Neural progenitor cell (in vitro differentiated cells): Measurements from ENCODE around the gene RPL22. TPM values are rescaled to one million over a fixed set of nuclear protein-coding genes. Genes with fewer than 3 reads are reported as not detected.
A peak's percentile ranks its signal among the peaks of the same experiment; 100 is the strongest.

Experiments used
- DNase-seq: peaks from one replicate; pipeline ENCODE4 v3.0.0-alpha.2; 2016; ENCODE audit warnings: low spot score
- H2AFZ ChIP-seq: fragments of 200-600 bp; sonication (generic); replicated peaks from 2 replicates; pipeline ENCODE4 v1.6.1; 2016; ENCODE audit warnings: antibody characterized with exemption
- H3F3A ChIP-seq: fragments of 200-600 bp; sonication (generic); 2 replicates; pipeline ENCODE4 v1.6.1; 2016; ENCODE audit warnings: antibody characterized with exemption, low read depth
- H3K27ac ChIP-seq: fragments of 200-600 bp; sonication (generic); 2 replicates; pipeline ENCODE4 v1.5.1; 2016; ENCODE audit warnings: mild to moderate bottlenecking
- H3K27me3 ChIP-seq: fragments of 200-600 bp; sonication (generic); 2 replicates; pipeline ENCODE4 v1.6.1; 2016; ENCODE audit warnings: mild to moderate bottlenecking, moderate library complexity
- H3K36me3 ChIP-seq: fragments of 200-600 bp; sonication (generic); 2 replicates; pipeline ENCODE4 v1.5.1; 2016
- H3K4me1 ChIP-seq: fragments of 200-600 bp; sonication (generic); 2 replicates; pipeline ENCODE4 v1.6.1; 2016; ENCODE audit warnings: mixed run types
- H3K4me2 ChIP-seq: fragments of 200-600 bp; sonication (generic); 2 replicates; pipeline ENCODE4 v1.6.1; 2016
- H3K4me3 ChIP-seq: fragments of 200-600 bp; sonication (generic); 2 replicates; pipeline ENCODE4 v1.5.1; 2016
- H3K79me2 ChIP-seq: fragments of 200-600 bp; sonication (generic); 2 replicates; pipeline ENCODE4 v1.6.1; 2016; ENCODE audit warnings: low read depth
- H3K9ac ChIP-seq: fragments of 200-600 bp; sonication (generic); 2 replicates; pipeline ENCODE4 v1.6.1; 2016
- H3K9me3 ChIP-seq: fragments of 200-600 bp; sonication (generic); 2 replicates; pipeline ENCODE4 v1.5.1; 2016; ENCODE audit warnings: low read depth
- H4K20me1 ChIP-seq: fragments of 200-600 bp; sonication (generic); 2 replicates; pipeline ENCODE4 v1.6.1; 2016; ENCODE audit warnings: low read depth
- H3K27ac Mint-ChIP-seq: 3 replicates; pipeline ENCODE4 v1.8.0; 2021; ENCODE audit warnings: mixed read lengths
- H3K27me3 Mint-ChIP-seq: 2 replicates; pipeline ENCODE4 v1.8.0; 2022; ENCODE audit warnings: low read depth, mild to moderate bottlenecking, inconsistent platforms, moderate library complexity, mixed read lengths; ENCODE audit not compliant: insufficient read depth
- H3K36me3 Mint-ChIP-seq: 3 replicates; pipeline ENCODE4 v1.8.0; 2021; ENCODE audit warnings: mixed read lengths
- H3K4me1 Mint-ChIP-seq: 3 replicates; pipeline ENCODE4 v1.8.0; 2021; ENCODE audit warnings: mixed read lengths
- H3K4me3 Mint-ChIP-seq: 3 replicates; pipeline ENCODE4 v1.8.0; 2021; ENCODE audit warnings: mild to moderate bottlenecking, moderate library complexity, mixed read lengths
- H3K9me3 Mint-ChIP-seq: 3 replicates; pipeline ENCODE4 v1.8.0; 2020; ENCODE audit warnings: mixed read lengths
- CTCF ChIP-seq: fragments of 200-600 bp; sonication (generic); IDR thresholded peaks from 2 replicates; pipeline ENCODE4 v1.5.1; 2017; ENCODE audit warnings: antibody characterized with exemption, mild to moderate bottlenecking
- EZH2 ChIP-seq: fragments of 200-600 bp; sonication (generic); IDR thresholded peaks from 2 replicates; pipeline ENCODE4 v1.6.1; 2017; ENCODE audit warnings: antibody characterized with exemption, mild to moderate bottlenecking, moderate library complexity
- EZH2phosphoT487 ChIP-seq: fragments of 200-600 bp; sonication (generic); IDR thresholded peaks from 2 replicates; pipeline ENCODE4 v1.6.1; 2017; ENCODE audit warnings: antibody characterized with exemption
- total RNA-seq: library from RNA; depleted of rRNA; stranded (reverse); fragments of >200 nt; gene quantifications from 2 replicates; pipeline ENCODE4 v1.2.3, GENCODE V29; 2015; ENCODE audit warnings: low replicate concordance

Gene RPL22
- total RNA-seq, 1 donor from 2014 or later = 410 TPM

DNA sequence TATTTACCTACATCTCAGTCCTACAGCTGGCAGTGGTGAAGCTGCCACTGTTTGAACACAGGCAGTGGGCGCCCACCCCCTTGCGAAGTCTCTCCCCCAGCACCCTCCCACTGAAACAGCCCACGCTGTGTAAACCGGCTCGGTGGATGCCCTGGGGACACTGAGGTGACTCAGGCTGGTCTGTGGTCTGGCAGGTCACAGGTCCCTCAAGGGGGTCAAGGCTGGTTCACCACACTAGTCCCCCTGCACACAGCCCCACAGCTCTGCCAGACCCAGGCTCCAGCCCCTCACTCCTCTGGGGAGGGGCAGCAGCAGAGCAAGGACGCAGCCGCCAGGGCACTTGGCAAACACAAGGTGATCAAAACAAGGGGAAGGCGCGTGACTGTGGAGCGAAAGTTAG is 26.8 kb downstream of the RPL22 start:
- Histone ChIP-seq H3K9ac (no peak overlapping the region), H3K4me3 (no peak overlapping the region), H3K9me3 (no peaks in the 10 kb centered on the region), H3K4me2 (no peak overlapping the region), H4K20me1 (peaks cover 3% of the 10 kb centered on the region), H3K27me3 (peaks cover 28% of the 10 kb centered on the region), H3K27ac (no peak overlapping the region), H3K36me3 (no peaks in the 10 kb centered on the region), H2AFZ (no peak overlapping the region), H3K79me2 (no peaks in the 10 kb centered on the region), H3K4me1 (no peaks in the 10 kb centered on the region), H3F3A (no peaks in the 10 kb centered on the region)
- H3K36me3 Mint-ChIP-seq = no peaks in the 10 kb centered on the region
- H3K4me1 Mint-ChIP-seq = no peaks in the 10 kb centered on the region
- H3K9me3 Mint-ChIP-seq = no peaks in the 10 kb centered on the region
- no peak overlapping the region for H3K27ac Mint-ChIP-seq
- peaks cover 18% of the 10 kb centered on the region for H3K27me3 Mint-ChIP-seq
- TF ChIP-seq CTCF (no peak), EZH2phosphoT487 (no peak)
- peak overlapping the region; percentile 17 for H3K4me3 Mint-ChIP-seq
- DNase-seq = no peak

GRCh38 chr1:6171548-6172124 is 27.8 kb downstream of the RPL22 start:
- H3K79me2 ChIP-seq = no peaks in the 10 kb centered on the region
- no peaks in the 10 kb centered on the region for H3K9me3 Mint-ChIP-seq
- no peaks in the 10 kb centered on the region for H3K36me3 ChIP-seq
- H3K4me1 Mint-ChIP-seq = no peaks in the 10 kb centered on the region
- H3K4me3 ChIP-seq = no peak overlapping the region
- H3K9me3 ChIP-seq = no peaks in the 10 kb centered on the region
- DNase-seq = peak; percentile 62
- H3K9ac ChIP-seq = no peak overlapping the region
- no peaks in the 10 kb centered on the region for H3F3A ChIP-seq
- no peak overlapping the region for H3K27ac Mint-ChIP-seq
- H3K36me3 Mint-ChIP-seq = no peaks in the 10 kb centered on the region
- no peaks in the 10 kb centered on the region for H4K20me1 ChIP-seq
- H3K27ac ChIP-seq = no peak overlapping the region
- no peak overlapping the region for H2AFZ ChIP-seq
- H3K4me2 ChIP-seq = no peak overlapping the region
- TF ChIP-seq CTCF (peak; percentile 62), EZH2 (no peak), EZH2phosphoT487 (no peak)
- H3K27me3 Mint-ChIP-seq = peaks cover 11% of the 10 kb centered on the region
- H3K4me3 Mint-ChIP-seq = peak overlapping the region; percentile 54
- peaks cover 19% of the 10 kb centered on the region for H3K27me3 ChIP-seq
- H3K4me1 ChIP-seq = no peaks in the 10 kb centered on the region

- H3K36me3 Mint-ChIP-seq = no peaks in the 10 kb centered on the region
- H3K79me2 ChIP-seq = no peaks in the 10 kb centered on the region
- no peak overlapping the region for H3K9ac ChIP-seq
- no peak overlapping the region for H2AFZ ChIP-seq
- no peak overlapping the region for H3K4me2 ChIP-seq
- no peak overlapping the region for H3K27ac Mint-ChIP-seq
- no peaks in the 10 kb centered on the region for H4K20me1 ChIP-seq
- no peaks in the 10 kb centered on the region for H3F3A ChIP-seq
- no peak overlapping the region for H3K4me3 Mint-ChIP-seq
- TF ChIP-seq EZH2phosphoT487 (no peak), CTCF (no peak), EZH2 (no peak)
- peaks cover 11% of the 10 kb centered on the region for H3K27me3 ChIP-seq
- H3K27ac ChIP-seq = no peak overlapping the region
- no peaks in the 10 kb centered on the region for H3K4me1 ChIP-seq
- no peaks in the 10 kb centered on the region for H3K9me3 ChIP-seq
- H3K27me3 Mint-ChIP-seq = peaks cover 12% of the 10 kb centered on the region
- no peak for DNase-seq
- H3K36me3 ChIP-seq = no peaks in the 10 kb centered on the region
- H3K9me3 Mint-ChIP-seq = no peaks in the 10 kb centered on the region
- H3K4me3 ChIP-seq = no peak overlapping the region
- H3K4me1 Mint-ChIP-seq = no peaks in the 10 kb centered on the region
Measured at GRCh38 chr1:6170742-6171201, 28.6 kb downstream of the RPL22 start.
